HUES6 (cell line): Measurements from ENCODE around the gene PDPK1.

Source experiments
- H3K27ac ChIP-seq: 2 replicates; pipeline ENCODE4 v1.7.0; 2013; ENCODE audit warnings: low read depth, mild to moderate bottlenecking, low read length, inconsistent platforms
- H3K27me3 ChIP-seq: 2 replicates; pipeline ENCODE4 v1.6.1; 2013; ENCODE audit warnings: low read length; ENCODE audit not compliant: control insufficient read depth, insufficient read depth
- H3K36me3 ChIP-seq: 2 replicates; pipeline ENCODE4 v1.6.1; 2013; ENCODE audit warnings: low read length; ENCODE audit not compliant: control insufficient read depth, insufficient read depth
- H3K4me1 ChIP-seq: 2 replicates; pipeline ENCODE4 v1.6.1; 2013; ENCODE audit warnings: low read length; ENCODE audit not compliant: control insufficient read depth, insufficient read depth
- H3K4me3 ChIP-seq: 2 replicates; pipeline ENCODE4 v1.5.1; 2013; ENCODE audit warnings: low read depth, low read length
- H3K9ac ChIP-seq: one replicate; pipeline ENCODE4 v1.6.1; 2013; ENCODE audit warnings: mild to moderate bottlenecking, low read length
- H3K9me3 ChIP-seq: 2 replicates; pipeline ENCODE4 v1.6.1; 2013; ENCODE audit warnings: low read depth, low read length; ENCODE audit not compliant: control insufficient read depth, insufficient read depth

PDPK1 gene

DNA sequence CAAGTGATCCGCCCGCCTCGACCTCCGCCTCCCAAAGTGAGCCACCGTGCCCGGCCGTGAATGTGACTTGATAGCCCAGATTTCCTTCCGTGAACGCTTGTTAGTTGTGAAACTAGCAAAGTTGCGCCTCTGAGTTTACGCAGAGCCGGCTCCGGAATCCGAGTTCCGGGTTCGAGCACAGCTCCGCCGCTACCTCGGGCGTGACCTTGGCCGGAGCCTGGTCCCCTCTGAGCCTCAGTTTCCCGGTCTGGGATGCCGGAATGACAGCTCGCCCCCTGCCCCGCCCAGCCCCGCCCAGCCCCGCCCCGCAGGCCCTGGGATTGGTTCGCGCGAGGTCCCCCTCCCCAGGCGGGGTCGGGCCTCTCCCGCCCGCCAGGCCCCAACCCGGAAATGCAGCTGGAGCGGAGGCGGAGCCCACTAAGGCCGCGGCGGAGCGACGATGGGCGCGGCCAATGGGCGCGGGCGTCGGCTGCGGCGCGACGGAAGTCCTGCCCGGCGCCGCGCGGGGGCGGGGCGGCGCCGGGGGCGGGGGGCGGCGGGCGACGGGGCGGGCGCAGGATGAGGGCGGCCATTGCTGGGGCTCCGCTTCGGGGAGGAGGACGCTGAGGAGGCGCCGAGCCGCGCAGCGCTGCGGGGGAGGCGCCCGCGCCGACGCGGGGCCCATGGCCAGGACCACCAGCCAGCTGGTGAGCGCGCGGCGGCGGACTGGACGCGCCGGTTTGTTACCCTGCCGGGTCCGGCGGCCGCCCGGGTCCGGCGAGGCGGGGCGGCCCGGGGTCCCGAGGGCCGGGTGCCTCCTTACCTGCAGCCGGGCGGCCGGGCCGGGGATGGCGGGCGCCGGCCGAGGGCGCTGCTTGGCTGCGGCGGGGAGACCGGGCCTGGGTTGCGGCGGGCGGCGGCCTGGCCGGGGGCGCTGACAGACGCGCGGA lies at the start of gene PDPK1:
PDPK1 (plus strand) TSS at position 571 of the 929 bp plus-strand sequence; CDS start at position 663, 92 bp downstream.
- Histone ChIP-seq H3K9me3 (no peaks in the 10 kb centered on the region), H3K4me1 (no peaks in the 10 kb centered on the region), H3K27ac (no peak within 1 kb of the TSS), H3K27me3 (no peaks in the 10 kb centered on the region), H3K36me3 (peaks cover 9% of the 10 kb centered on the region), H3K4me3 (peak within 1 kb of the TSS; percentile 73), H3K9ac (peak within 1 kb of the TSS; percentile 73)

DNA sequence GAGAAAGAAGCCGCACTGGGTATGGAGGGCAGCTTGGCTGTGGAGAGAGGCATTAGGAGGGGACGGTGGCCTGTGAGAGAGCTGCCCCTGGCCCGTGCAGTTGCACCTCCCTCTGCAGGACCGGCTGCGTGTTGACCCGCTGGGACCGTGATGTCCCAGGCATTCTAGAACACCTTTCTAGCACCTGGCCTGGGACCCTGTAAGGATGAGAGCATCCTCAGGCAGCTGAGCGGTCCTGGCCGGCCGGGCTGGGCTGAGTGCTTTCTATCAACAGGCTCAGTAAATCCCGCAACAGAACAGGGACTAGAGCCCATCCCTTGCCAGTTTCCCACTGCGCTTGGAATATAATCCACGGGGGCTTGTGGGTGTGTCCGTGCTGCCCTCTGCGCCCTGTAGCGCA lies 48.2 kb upstream of the PDPK1 start:
- Histone ChIP-seq H3K9ac (no peak overlapping the region), H3K9me3 (no peaks in the 10 kb centered on the region), H3K36me3 (no peaks in the 10 kb centered on the region), H3K4me3 (no peak overlapping the region), H3K27me3 (no peaks in the 10 kb centered on the region), H3K27ac (no peak overlapping the region), H3K4me1 (peaks cover 11% of the 10 kb centered on the region)

DNA sequence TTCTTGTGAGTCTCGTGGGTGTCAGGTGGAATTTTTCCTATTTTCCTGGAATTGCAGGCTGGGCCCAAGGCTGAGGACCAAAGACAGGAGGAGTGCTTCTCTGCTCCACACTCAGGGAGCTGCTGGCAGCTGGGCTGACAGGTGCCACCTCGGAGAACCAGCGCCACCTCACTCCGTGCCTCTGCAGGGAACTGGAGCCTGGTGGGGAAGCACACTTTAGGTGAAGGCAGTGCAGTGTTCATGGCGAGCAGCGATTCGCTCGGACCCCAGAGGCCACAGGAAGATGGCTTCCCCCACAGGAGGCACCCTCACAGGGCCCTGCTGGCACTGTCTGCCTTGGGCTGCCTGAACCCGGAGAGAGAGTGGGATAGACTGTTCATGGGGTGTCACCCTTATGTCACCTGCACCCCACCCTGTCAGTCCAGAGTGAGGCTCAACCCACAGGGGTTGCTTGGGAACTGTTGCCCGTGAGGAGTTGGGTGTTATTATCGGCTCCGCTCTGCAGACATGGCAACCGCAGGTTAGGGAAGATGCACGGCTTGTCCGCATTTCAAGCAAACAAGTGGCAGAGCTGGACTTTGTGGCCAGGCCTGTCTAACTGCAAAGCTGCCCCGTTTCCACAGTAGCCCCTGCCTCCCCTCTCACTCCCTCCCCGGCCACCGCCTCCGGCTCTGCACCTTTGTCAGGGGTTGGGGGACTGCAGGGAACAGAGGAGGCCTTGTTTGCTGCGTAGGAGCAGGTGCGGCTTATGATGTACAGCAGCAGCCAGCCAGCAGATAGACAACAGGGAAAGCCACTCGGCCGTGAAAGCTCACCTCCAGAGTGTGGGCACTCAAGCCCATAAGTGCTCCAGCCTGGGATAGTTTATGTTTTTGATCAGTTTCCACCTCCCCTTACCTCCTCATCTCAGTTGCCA lies 47.4 kb upstream of the PDPK1 start:
- no peak overlapping the region for H3K27ac ChIP-seq
- no peak overlapping the region for H3K9ac ChIP-seq
- no peak overlapping the region for H3K4me3 ChIP-seq
- H3K36me3 ChIP-seq: no peaks in the 10 kb centered on the region
- no peaks in the 10 kb centered on the region for H3K9me3 ChIP-seq
- H3K4me1 ChIP-seq: peaks cover 11% of the 10 kb centered on the region
- no peaks in the 10 kb centered on the region for H3K27me3 ChIP-seq

DNA sequence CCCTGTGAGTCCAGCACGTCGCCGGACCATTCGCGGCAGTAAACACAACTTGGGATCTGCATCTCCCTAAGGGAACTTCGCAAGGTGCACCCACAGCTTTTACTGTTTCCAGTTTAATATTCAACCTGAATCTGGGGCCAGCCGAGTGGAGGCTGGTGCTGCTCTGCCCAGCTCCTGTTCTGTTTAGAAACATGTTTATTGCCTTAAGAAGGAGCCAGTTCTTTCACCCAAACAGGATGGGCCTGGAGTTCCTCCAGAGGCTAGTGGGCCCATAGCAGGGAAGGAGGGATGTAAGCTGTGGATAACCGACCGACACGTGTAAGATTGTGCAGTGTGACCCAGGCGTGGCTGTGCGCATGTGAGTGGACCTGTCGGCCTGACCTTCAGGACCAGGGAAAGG lies 45.5 kb upstream of the PDPK1 start:
- H3K4me1 ChIP-seq: peaks cover 6% of the 10 kb centered on the region
- H3K9me3 ChIP-seq: no peaks in the 10 kb centered on the region
- H3K27me3 ChIP-seq: no peaks in the 10 kb centered on the region
- peaks cover 13% of the 10 kb centered on the region; the same call in 1 of the 2 replicates for H3K36me3 ChIP-seq
- H3K27ac ChIP-seq: no peak overlapping the region
- H3K9ac ChIP-seq: no peak overlapping the region
- H3K4me3 ChIP-seq: no peak overlapping the region

DNA sequence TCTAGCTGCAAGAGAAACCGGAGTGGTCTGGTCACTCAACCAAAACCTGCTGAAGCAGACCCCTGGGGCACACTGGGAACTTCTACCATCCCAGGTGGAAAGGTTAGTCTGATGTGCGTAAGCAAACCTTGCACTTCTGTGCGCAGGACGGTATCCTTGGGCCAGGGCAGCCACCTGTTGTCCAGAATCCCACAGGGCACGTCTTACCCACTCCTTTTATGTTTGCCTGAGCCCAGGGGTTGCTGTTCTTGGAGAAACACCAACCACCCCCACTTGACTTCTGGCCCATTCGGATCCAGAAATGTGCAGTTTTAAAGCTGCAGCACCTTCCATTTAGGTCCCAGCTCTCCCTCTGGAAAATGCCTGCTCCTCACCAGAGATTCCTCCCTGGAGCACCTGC lies 44.2 kb upstream of the PDPK1 start:
- no peaks in the 10 kb centered on the region for H3K9me3 ChIP-seq
- no peaks in the 10 kb centered on the region for H3K4me1 ChIP-seq
- H3K4me3 ChIP-seq: no peak overlapping the region
- H3K36me3 ChIP-seq: peaks cover 24% of the 10 kb centered on the region; the same call in 1 of the 2 replicates
- H3K27ac ChIP-seq: no peak overlapping the region
- no peak overlapping the region for H3K9ac ChIP-seq
- no peaks in the 10 kb centered on the region for H3K27me3 ChIP-seq

DNA sequence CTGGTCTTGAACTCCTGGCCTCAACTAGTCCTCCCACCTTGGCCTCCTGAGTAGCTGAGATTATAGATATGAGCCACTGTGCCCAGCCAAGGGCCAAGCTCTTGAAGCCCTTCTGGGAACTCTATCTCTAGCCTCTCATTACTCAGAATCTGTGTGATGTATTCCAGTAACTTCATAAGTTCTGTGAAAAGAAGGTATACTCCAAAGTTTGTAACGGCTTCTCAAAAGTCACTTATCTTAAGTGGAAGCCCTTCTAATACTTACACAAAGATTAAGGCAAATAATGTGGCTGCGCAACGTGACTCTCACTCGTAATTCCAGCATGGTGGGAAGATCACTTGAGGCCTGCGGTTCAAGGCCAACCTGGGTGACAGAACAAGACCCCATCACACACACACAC lies 43.2 kb upstream of the PDPK1 start:
- H3K9ac ChIP-seq: no peak overlapping the region
- no peaks in the 10 kb centered on the region for H3K4me1 ChIP-seq
- no peaks in the 10 kb centered on the region for H3K9me3 ChIP-seq
- H3K4me3 ChIP-seq: no peak overlapping the region
- H3K36me3 ChIP-seq: peaks cover 24% of the 10 kb centered on the region; the same call in 1 of the 2 replicates
- no peak overlapping the region for H3K27ac ChIP-seq
- H3K27me3 ChIP-seq: no peaks in the 10 kb centered on the region

DNA sequence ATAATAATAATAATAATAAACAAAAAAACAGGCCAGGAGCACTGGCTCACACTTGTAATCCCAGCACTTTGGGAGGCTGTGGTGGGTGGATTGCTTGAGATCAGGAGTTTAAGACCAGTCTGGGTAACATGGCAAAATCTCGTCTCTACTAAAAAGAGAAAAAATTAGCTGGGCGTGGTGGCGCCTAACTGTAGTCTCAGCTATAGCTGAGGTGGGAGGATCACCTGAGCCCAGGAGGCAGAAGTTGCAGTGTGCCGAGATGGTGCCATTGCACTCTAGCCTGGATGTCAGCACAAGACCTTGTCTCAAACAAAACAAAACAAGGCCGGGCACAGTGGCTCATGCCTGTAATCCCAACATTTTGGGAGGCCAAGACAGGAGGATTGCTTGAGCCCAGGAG lies 42.8 kb upstream of the PDPK1 start:
- Histone ChIP-seq H3K4me3 (no peak overlapping the region), H3K27ac (no peak overlapping the region), H3K4me1 (no peaks in the 10 kb centered on the region), H3K36me3 (peaks cover 24% of the 10 kb centered on the region; the same call in 1 of the 2 replicates), H3K9me3 (no peaks in the 10 kb centered on the region), H3K9ac (no peak overlapping the region), H3K27me3 (no peaks in the 10 kb centered on the region)

DNA sequence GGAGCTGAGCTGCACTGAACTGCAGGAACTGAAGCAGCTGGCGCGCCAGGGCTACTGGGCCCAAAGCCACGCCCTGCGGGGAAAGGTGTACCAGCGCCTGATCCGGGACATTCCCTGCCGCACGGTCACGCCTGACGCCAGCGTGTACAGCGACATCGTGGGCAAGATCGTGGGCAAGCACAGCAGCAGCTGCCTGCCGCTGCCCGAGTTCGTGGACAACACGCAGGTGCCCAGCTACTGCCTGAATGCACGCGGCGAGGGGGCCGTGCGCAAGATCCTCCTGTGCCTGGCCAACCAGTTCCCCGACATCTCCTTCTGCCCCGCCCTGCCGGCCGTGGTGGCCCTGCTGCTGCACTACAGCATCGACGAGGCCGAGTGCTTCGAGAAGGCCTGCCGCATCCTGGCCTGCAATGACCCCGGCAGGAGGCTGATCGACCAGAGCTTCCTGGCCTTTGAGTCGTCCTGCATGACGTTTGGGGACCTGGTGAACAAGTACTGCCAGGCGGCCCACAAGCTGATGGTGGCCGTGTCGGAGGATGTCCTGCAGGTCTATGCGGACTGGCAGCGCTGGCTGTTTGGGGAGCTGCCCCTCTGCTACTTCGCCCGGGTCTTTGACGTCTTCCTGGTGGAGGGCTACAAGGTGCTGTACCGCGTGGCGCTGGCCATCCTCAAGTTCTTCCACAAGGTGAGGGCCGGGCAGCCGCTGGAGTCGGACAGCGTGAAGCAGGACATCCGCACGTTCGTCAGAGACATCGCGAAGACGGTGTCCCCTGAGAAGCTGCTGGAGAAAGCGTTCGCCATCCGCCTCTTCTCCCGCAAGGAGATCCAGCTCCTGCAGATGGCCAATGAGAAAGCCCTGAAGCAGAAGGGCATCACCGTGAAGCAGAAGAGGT lies 41.4 kb upstream of the PDPK1 start:
- Histone ChIP-seq H3K9me3 (no peaks in the 10 kb centered on the region), H3K36me3 (peaks cover 24% of the 10 kb centered on the region; the same call in 1 of the 2 replicates), H3K27me3 (no peaks in the 10 kb centered on the region), H3K9ac (no peak overlapping the region), H3K4me1 (peaks cover 5% of the 10 kb centered on the region), H3K27ac (no peak overlapping the region), H3K4me3 (no peak overlapping the region)

DNA sequence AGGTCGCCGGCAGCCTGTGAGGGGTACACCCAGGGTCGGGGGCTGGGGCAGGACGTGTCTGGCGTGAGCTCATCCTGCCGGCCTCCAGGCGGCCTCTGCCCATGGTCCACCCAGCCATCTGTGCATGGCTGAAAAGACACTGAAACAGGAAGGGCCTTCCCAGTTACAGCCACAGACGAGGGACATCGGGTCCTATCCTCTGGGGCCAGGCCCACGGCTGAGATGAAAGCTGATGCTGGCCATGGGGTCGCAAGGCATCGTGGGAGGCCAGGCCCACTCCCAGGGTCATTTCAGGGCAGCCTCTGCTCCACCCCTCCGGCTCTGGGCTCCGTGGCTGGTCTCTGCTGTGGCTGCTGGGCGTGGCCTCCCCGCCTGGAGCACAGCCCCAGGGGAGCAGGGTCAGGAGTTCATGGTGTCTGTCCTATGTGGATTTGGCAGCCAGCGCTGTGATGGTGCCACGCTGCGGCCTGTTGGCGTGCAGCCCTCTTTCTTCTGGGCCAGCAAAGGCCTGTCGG lies 40.6 kb upstream of the PDPK1 start:
- H3K4me3 ChIP-seq: no peak overlapping the region
- no peaks in the 10 kb centered on the region for H3K27me3 ChIP-seq
- H3K36me3 ChIP-seq: peaks cover 24% of the 10 kb centered on the region; the same call in 1 of the 2 replicates
- H3K9ac ChIP-seq: no peak overlapping the region
- H3K4me1 ChIP-seq: peaks cover 11% of the 10 kb centered on the region
- H3K9me3 ChIP-seq: no peaks in the 10 kb centered on the region
- no peak overlapping the region for H3K27ac ChIP-seq
